ENCODE data around the gene METTL13. TPM values are rescaled to one million over a fixed set of nuclear protein-coding genes. Genes with fewer than 3 reads are reported as not detected.

METTL13 gene
- total RNA-seq, 1 experiment from 2014 or later = 64.5 TPM

DNA sequence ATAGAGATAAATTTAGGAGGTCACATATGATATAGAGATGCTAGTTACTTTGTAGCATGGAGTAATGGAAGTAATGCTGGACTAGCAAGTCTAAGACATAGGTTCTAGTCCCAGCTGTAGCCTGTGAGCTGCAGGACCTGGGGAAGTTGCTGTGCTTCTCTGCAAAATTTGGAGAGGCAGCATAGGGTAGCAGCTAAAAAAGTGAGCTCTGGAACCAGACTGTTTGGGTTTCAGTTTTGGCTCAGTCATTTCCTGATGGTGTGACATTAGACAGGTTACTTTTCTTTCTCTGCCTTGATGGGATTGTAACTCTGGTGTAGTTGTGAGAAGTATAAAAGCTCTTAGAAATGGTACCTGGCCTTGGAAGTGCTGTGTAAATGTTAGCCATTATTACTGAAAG lies 3.3 kb downstream of the METTL13 start:
- peaks cover 23% of the 10 kb centered on the region for H3K79me2 ChIP-seq (ENCODE audit: insufficient read depth, low read length)
- H3K23ac ChIP-seq (ENCODE audit: insufficient read length, low read depth, low read length) = no peak overlapping the region
- no peak overlapping the region; a peak in 1 of 5 replicates for H3K4me3 Mint-ChIP-seq
- no peak overlapping the region for H3K56ac ChIP-seq (ENCODE audit: insufficient read length, low read depth, low read length)
- no peak overlapping the region for H3T11ph ChIP-seq (ENCODE audit: low read length)
- no peak overlapping the region for H3K14ac ChIP-seq (ENCODE audit: insufficient read depth, low read length)
- no peak for DNase-seq
- no peak overlapping the region for H2BK12ac ChIP-seq (ENCODE audit: insufficient read length, low read depth, low read length)
- no peaks in the 10 kb centered on the region for H3K4me1 ChIP-seq (ENCODE audit: insufficient read depth, low read length)
- peaks cover 0 to 2% of the 10 kb centered on the region in 2 experiments; a peak in 2 of 5 replicates for H3K9me3 Mint-ChIP-seq
- H2AK5ac ChIP-seq (ENCODE audit: insufficient read length, low read length) = no peak overlapping the region
- H2BK5ac ChIP-seq (ENCODE audit: insufficient read length, low read length) = no peak overlapping the region
- no peak overlapping the region for H4K5ac ChIP-seq (ENCODE audit: insufficient read length, low read depth, low read length)
- H2AFZ ChIP-seq (ENCODE audit: low read length) = no peak overlapping the region
- H3K18ac ChIP-seq (ENCODE audit: insufficient read length, low read depth, low read length) = no peak overlapping the region
- no peak overlapping the region for H2BK20ac ChIP-seq (ENCODE audit: low read depth, low read length, poor library complexity, severe bottlenecking)
- peaks cover 5% of the 10 kb centered on the region for H3K79me1 ChIP-seq (ENCODE audit: insufficient read depth, low read depth, low read length, poor library complexity, severe bottlenecking)
- no peaks in the 10 kb centered on the region for H3K27me3 ChIP-seq (ENCODE audit: insufficient read depth, low read length)
- no peak overlapping the region for H3K4ac ChIP-seq (ENCODE audit: low read depth, low read length)
- no peak overlapping the region for H3K27ac Mint-ChIP-seq
- H2BK120ac ChIP-seq (ENCODE audit: low read depth, low read length, poor library complexity, severe bottlenecking) = no peak overlapping the region
- peaks cover 34 to 70% (median 70%) of the 10 kb centered on the region in 3 experiments; a peak in 6 of 7 replicates for H3K36me3 Mint-ChIP-seq (ENCODE audit: insufficient read depth in 1 of 3, low read depth in 3 of 3)
- H4K8ac ChIP-seq (replicated peaks; ENCODE audit: insufficient read length, low read depth, low read length) = no peak overlapping the region
- H3K9me3 ChIP-seq (ENCODE audit: control insufficient read depth, low read depth, low read length) = no peaks in the 10 kb centered on the region
- H3K23me2 ChIP-seq (ENCODE audit: insufficient read length, low read depth, low read length, poor library complexity, severe bottlenecking) = peaks cover 3% of the 10 kb centered on the region
- TF ChIP-seq, protein P1, sequence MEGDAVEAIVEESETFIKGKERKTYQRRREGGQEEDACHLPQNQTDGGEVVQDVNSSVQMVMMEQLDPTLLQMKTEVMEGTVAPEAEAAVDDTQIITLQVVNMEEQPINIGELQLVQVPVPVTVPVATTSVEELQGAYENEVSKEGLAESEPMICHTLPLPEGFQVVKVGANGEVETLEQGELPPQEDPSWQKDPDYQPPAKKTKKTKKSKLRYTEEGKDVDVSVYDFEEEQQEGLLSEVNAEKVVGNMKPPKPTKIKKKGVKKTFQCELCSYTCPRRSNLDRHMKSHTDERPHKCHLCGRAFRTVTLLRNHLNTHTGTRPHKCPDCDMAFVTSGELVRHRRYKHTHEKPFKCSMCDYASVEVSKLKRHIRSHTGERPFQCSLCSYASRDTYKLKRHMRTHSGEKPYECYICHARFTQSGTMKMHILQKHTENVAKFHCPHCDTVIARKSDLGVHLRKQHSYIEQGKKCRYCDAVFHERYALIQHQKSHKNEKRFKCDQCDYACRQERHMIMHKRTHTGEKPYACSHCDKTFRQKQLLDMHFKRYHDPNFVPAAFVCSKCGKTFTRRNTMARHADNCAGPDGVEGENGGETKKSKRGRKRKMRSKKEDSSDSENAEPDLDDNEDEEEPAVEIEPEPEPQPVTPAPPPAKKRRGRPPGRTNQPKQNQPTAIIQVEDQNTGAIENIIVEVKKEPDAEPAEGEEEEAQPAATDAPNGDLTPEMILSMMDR (conservative IDR thresholded peaks at IDR 0.05) = no peak
- H4K91ac ChIP-seq (ENCODE audit: insufficient read length, low read depth, low read length) = no peak overlapping the region
- H4K20me1 ChIP-seq (ENCODE audit: control insufficient read depth, insufficient read depth, insufficient read length) = no peaks in the 10 kb centered on the region
- no peak overlapping the region for H3K27ac ChIP-seq (ENCODE audit: insufficient read length, low read depth, low read length)
- no peak overlapping the region for H3K9ac ChIP-seq (ENCODE audit: extremely low read depth, insufficient read length, low read length)
- no peak overlapping the region for H3K4me2 ChIP-seq (ENCODE audit: insufficient read depth, insufficient read length, low read length)
- peaks cover 13 to 18% of the 10 kb centered on the region in 2 experiments for H3K4me1 Mint-ChIP-seq
- H2BK15ac ChIP-seq (ENCODE audit: low read depth, low read length) = no peak overlapping the region
- no peaks in the 10 kb centered on the region for H3K27me3 Mint-ChIP-seq (ENCODE audit: low read depth)
